ENCODE data around the gene NAA16. TPM values are rescaled to one million over a fixed set of nuclear protein-coding genes. Genes with fewer than 3 reads are reported as not detected.

Gene NAA16
- total RNA-seq, 1 experiment from 2014 or later: 27.2 TPM

DNA sequence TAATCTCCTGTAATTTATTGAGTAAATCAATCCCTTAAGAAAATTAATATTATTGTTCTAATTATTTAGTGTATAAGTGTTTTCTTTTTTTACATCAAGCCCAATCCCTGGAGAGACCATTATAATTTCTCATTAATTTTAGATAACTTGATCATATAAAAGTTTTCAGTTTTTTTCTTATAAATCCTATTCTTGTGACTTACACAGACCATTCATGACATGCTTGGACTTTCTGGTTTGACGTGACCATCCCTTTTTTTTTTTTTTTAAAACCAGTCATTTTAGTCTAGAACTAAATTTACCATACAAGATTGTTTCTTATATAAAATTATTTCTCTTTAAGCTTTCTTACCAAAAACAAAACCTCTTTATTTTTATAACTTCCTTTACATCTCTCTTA is 42.3 kb upstream of the NAA16 start:
- no TSS peak for BruUV-seq (replicated peaks)
- CTCF ChIA-PET: no interaction called here

DNA sequence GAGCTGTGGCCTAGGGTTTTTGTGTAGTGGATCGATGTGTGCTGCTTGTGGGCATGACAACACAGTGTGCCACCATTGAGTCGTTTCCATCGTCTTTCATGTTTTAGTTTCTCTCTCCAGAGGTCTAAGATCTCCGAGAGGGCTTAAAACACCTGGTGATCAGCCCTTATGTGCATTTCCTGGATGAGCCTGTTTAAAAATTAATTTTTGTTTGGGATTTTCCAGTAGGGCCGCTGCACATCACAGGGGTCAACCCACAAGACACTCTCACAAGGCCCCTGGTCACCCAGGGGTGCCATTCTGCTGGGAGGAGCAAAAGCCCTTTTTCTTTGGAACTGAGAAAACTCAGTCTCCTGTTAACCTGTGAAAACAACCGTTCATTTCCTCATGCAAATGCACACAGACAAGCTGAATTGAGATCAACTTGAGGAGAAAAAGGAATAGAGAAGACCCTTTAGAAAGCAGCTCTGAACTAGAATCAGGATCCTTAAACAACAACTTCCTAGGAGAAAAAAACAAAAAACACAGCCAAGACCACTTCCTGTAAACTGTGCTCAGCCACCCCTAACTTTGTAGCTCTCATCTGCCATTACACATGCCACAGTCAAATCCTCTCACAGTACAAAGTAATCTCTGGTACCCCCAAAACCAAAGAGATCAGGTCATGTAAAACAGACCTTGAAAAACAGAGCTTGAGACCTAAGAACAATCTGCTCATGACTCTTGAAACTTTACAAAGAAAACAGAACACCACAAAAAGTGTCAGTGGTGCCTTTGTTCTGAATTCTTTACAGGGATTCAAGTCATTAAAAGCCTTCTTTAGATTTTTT is 39.4 kb upstream of the NAA16 start:
- peaks cover 33% of the 10 kb centered on the region for H3K9me3 ChIP-seq (ENCODE audit: low read depth, low read length, poor library complexity, severe bottlenecking)
- H3K27ac ChIP-seq (ENCODE audit: low read depth, low read length, poor library complexity, severe bottlenecking): no peak overlapping the region
- BruUV-seq (replicated peaks): no TSS peak
- DNase-seq (ENCODE audit: low spot score): no peak
- POLR2A ChIA-PET (ENCODE audit: low non-redundant PET): no interaction called here
- TF ChIP-seq, protein P1, sequence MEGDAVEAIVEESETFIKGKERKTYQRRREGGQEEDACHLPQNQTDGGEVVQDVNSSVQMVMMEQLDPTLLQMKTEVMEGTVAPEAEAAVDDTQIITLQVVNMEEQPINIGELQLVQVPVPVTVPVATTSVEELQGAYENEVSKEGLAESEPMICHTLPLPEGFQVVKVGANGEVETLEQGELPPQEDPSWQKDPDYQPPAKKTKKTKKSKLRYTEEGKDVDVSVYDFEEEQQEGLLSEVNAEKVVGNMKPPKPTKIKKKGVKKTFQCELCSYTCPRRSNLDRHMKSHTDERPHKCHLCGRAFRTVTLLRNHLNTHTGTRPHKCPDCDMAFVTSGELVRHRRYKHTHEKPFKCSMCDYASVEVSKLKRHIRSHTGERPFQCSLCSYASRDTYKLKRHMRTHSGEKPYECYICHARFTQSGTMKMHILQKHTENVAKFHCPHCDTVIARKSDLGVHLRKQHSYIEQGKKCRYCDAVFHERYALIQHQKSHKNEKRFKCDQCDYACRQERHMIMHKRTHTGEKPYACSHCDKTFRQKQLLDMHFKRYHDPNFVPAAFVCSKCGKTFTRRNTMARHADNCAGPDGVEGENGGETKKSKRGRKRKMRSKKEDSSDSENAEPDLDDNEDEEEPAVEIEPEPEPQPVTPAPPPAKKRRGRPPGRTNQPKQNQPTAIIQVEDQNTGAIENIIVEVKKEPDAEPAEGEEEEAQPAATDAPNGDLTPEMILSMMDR (conservative IDR thresholded peaks at IDR 0.05; ENCODE audit: low read depth, low read length): no peak
- no peak for TF ChIP-seq EZH2 (IDR thresholded peaks at IDR 0.05; ENCODE audit: borderline replicate concordance, low read depth, low read length, poor library complexity, severe bottlenecking)
- CTCF ChIA-PET: no interaction called here
- intact Hi-C loops (cut with micrococcal nuclease; ENCODE audit: unreplicated experiment): no loop called here
- H3K36me3 ChIP-seq (ENCODE audit: insufficient read depth, low read length, poor library complexity, severe bottlenecking): no peaks in the 10 kb centered on the region
- H3K27me3 ChIP-seq (replicated peaks; ENCODE audit: insufficient read depth, low read depth, low read length, poor library complexity): no peaks in the 10 kb centered on the region
- H3K4me1 ChIP-seq (ENCODE audit: insufficient read depth, low read length, poor library complexity, severe bottlenecking): no peaks in the 10 kb centered on the region
- no peak overlapping the region for H3K4me3 ChIP-seq (ENCODE audit: low read depth, low read length, poor library complexity, severe bottlenecking)

More for the DNA sequence above, 42.3 kb upstream of the NAA16 start:
- no peak overlapping the region for H3K4me3 ChIP-seq (ENCODE audit: low read depth, low read length, poor library complexity, severe bottlenecking)
- H3K4me1 ChIP-seq (ENCODE audit: insufficient read depth, low read length, poor library complexity, severe bottlenecking): no peaks in the 10 kb centered on the region
- intact Hi-C loops (cut with micrococcal nuclease; ENCODE audit: unreplicated experiment): no loop called here
- peaks cover 33% of the 10 kb centered on the region for H3K9me3 ChIP-seq (ENCODE audit: low read depth, low read length, poor library complexity, severe bottlenecking)
- DNase-seq (ENCODE audit: low spot score): peak; percentile 19
- no peaks in the 10 kb centered on the region for H3K36me3 ChIP-seq (ENCODE audit: insufficient read depth, low read length, poor library complexity, severe bottlenecking)
- POLR2A ChIA-PET (ENCODE audit: low non-redundant PET): no interaction called here
- H3K27ac ChIP-seq (ENCODE audit: low read depth, low read length, poor library complexity, severe bottlenecking): no peak overlapping the region
- TF ChIP-seq, protein P1 (conservative IDR thresholded peaks at IDR 0.05; ENCODE audit: low read depth, low read length): no peak
- TF ChIP-seq EZH2 (IDR thresholded peaks at IDR 0.05; ENCODE audit: borderline replicate concordance, low read depth, low read length, poor library complexity, severe bottlenecking): no peak
- H3K27me3 ChIP-seq (replicated peaks; ENCODE audit: insufficient read depth, low read depth, low read length, poor library complexity): no peaks in the 10 kb centered on the region

DNA sequence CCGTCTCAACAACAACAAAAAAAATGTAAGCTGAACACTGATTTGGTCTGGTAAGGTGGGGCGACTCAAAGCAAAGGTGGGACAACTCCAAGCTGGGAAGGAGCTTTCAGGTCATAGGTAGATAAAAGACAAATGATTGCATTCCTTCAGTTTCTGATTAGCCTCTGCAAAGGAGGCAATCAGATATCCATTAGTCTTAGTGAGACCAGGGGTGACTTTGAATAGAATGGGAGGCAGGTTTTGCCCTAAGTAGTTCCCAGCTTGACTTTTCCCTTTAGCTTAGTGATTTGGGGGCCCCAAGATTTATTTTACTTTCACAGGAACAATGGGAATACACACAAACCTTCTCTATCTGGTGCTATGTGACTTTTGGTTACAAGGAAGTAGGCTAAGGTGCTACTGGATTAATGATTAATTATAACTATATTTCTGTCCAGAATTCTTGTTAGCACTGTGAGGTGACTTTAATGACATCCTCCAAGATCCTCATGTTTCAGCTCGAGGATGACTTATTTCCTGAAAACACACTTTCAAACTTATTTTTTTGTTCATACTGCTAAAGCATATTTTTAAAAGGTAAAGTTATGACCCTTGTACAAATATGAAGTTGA is 37.1 kb upstream of the NAA16 start:
- intact Hi-C loops (cut with micrococcal nuclease; ENCODE audit: unreplicated experiment): no loop called here
- H3K36me3 ChIP-seq (ENCODE audit: insufficient read depth, low read length, poor library complexity, severe bottlenecking): no peaks in the 10 kb centered on the region
- no peak for TF ChIP-seq EZH2 (IDR thresholded peaks at IDR 0.05; ENCODE audit: borderline replicate concordance, low read depth, low read length, poor library complexity, severe bottlenecking)
- TF ChIP-seq, protein P1 (conservative IDR thresholded peaks at IDR 0.05; ENCODE audit: low read depth, low read length): no peak
- no peak overlapping the region for H3K27ac ChIP-seq (ENCODE audit: low read depth, low read length, poor library complexity, severe bottlenecking)
- CTCF ChIA-PET: no interaction called here
- H3K4me1 ChIP-seq (ENCODE audit: insufficient read depth, low read length, poor library complexity, severe bottlenecking): no peaks in the 10 kb centered on the region
- H3K4me3 ChIP-seq (ENCODE audit: low read depth, low read length, poor library complexity, severe bottlenecking): no peak overlapping the region
- no peak for DNase-seq (ENCODE audit: low spot score)
- no peaks in the 10 kb centered on the region for H3K27me3 ChIP-seq (replicated peaks; ENCODE audit: insufficient read depth, low read depth, low read length, poor library complexity)
- peaks cover 12% of the 10 kb centered on the region for H3K9me3 ChIP-seq (ENCODE audit: low read depth, low read length, poor library complexity, severe bottlenecking)
- POLR2A ChIA-PET (ENCODE audit: low non-redundant PET): no interaction called here
- BruUV-seq (replicated peaks): no TSS peak
